ENCODE data around the gene TMEM165. TPM values are rescaled to one million over a fixed set of nuclear protein-coding genes. Genes with fewer than 3 reads are reported as not detected.

TMEM165 gene
- total and polyA plus RNA-seq, 8 donors: 82.4 to 201 (median 101) TPM

GRCh38 chr4:55385201-55385649 lies 10.5 kb upstream of the TMEM165 start:
- Histone ChIP-seq H3K36me3 (no peaks in the 10 kb centered on the region), H3K4me1 (no peaks in the 10 kb centered on the region), H3K4me3 (no peak overlapping the region), H3K27me3 (no peaks in the 10 kb centered on the region), H3K9me3 (no peaks in the 10 kb centered on the region), H3K27ac (no peak overlapping the region)
- ATAC-seq (peak; percentile 66), DNase-seq (no peak)
- intact Hi-C loops (cut with DNase I): no loop called here
- no peak for TF ChIP-seq CTCF (IDR thresholded peaks at IDR 0.05)

- H3K9me3 ChIP-seq: no peaks in the 10 kb centered on the region
- intact Hi-C loops (cut with DNase I): no loop called here
- H3K4me3 ChIP-seq: no peak overlapping the region
- no peak for TF ChIP-seq CTCF (IDR thresholded peaks at IDR 0.05)
- no peaks in the 10 kb centered on the region for H3K27me3 ChIP-seq
- H3K27ac ChIP-seq: no peak overlapping the region
- ATAC-seq (peak; percentile 69), DNase-seq (no peak)
- no peaks in the 10 kb centered on the region for H3K36me3 ChIP-seq
- no peaks in the 10 kb centered on the region for H3K4me1 ChIP-seq
Measured at GRCh38 chr4:55386073-55386472, 9.7 kb upstream of the TMEM165 start.

- Histone ChIP-seq H3K36me3 (no peaks in the 10 kb centered on the region), H3K27me3 (no peaks in the 10 kb centered on the region), H3K4me1 (no peaks in the 10 kb centered on the region), H3K4me3 (no peak overlapping the region), H3K9me3 (no peaks in the 10 kb centered on the region), H3K27ac (no peak overlapping the region)
- no peak for ATAC-seq
- intact Hi-C loops (cut with DNase I): no loop called here
- TF ChIP-seq CTCF (IDR thresholded peaks at IDR 0.05): no peak
- DNase-seq: no peak
Measured at GRCh38 chr4:55386840-55387239, 8.9 kb upstream of the TMEM165 start.

- no peaks in the 10 kb centered on the region for H3K9me3 ChIP-seq
- H3K27me3 ChIP-seq: no peaks in the 10 kb centered on the region
- intact Hi-C loops (cut with DNase I): no loop called here
- H3K36me3 ChIP-seq: peaks cover 0 to 7% of the 10 kb centered on the region in 2 donors
- DNase-seq: no peak
- no peak overlapping the region for H3K27ac ChIP-seq
- TF ChIP-seq CTCF (IDR thresholded peaks at IDR 0.05): no peak
- peaks cover 0 to 20% of the 10 kb centered on the region in 2 donors for H3K4me1 ChIP-seq
- no peak overlapping the region for H3K4me3 ChIP-seq
- ATAC-seq: no peak
Measured at GRCh38 chr4:55393461-55394320, 2.1 kb upstream of the TMEM165 start.

GRCh38 chr4:55395218-55395528 lies 584 bp upstream of the TMEM165 start:
- H3K4me1 ChIP-seq: peaks cover 12 to 31% of the 10 kb centered on the region in 2 donors
- H3K27ac ChIP-seq: peak overlapping the region; percentile 98 to 99
- intact Hi-C loops (cut with DNase I): no loop called here
- H3K27me3 ChIP-seq: no peaks in the 10 kb centered on the region
- no peak for ATAC-seq
- TF ChIP-seq CTCF (IDR thresholded peaks at IDR 0.05): no peak
- no peak for DNase-seq
- H3K4me3 ChIP-seq: peak overlapping the region; percentile 88 to 93
- H3K9me3 ChIP-seq: no peaks in the 10 kb centered on the region
- peaks cover 0 to 14% of the 10 kb centered on the region in 2 donors for H3K36me3 ChIP-seq

Data from left lung (tissue), 10 donors.